ENCODE data around the gene HIVEP1.

The HIVEP1 gene

GRCh38 chr6:11976489-11976888 is 35.6 kb upstream of the HIVEP1 start:
- TF ChIP-seq CTCF (IDR thresholded peaks at IDR 0.05; ENCODE audit: low read depth, low read length, missing control alignments): no peak
- no peak overlapping the region for H3K4me3 ChIP-seq (ENCODE audit: low read depth, low read length)
- DNase-seq (ENCODE audit: low read depth): no peak

GRCh38 chr6:11977193-11977592 is 34.9 kb upstream of the HIVEP1 start:
- no peak for TF ChIP-seq CTCF (IDR thresholded peaks at IDR 0.05; ENCODE audit: low read depth, low read length, missing control alignments)
- DNase-seq (ENCODE audit: low read depth): no peak
- no peak overlapping the region for H3K4me3 ChIP-seq (ENCODE audit: low read depth, low read length)

- no peak for DNase-seq (ENCODE audit: low read depth)
- TF ChIP-seq CTCF (IDR thresholded peaks at IDR 0.05; ENCODE audit: low read depth, low read length, missing control alignments): no peak
- no peak overlapping the region for H3K4me3 ChIP-seq (ENCODE audit: low read depth, low read length)
Observed at GRCh38 chr6:11977738-11978137, 34.4 kb upstream of the HIVEP1 start.

- no peak for DNase-seq (ENCODE audit: low read depth)
- TF ChIP-seq CTCF (IDR thresholded peaks at IDR 0.05; ENCODE audit: low read depth, low read length, missing control alignments): no peak
- H3K4me3 ChIP-seq (ENCODE audit: low read depth, low read length): no peak overlapping the region
Observed at GRCh38 chr6:11978169-11978987, 33.7 kb upstream of the HIVEP1 start.

- no peak for DNase-seq (ENCODE audit: low read depth)
- TF ChIP-seq CTCF (IDR thresholded peaks at IDR 0.05; ENCODE audit: low read depth, low read length, missing control alignments): no peak
- H3K4me3 ChIP-seq (ENCODE audit: low read depth, low read length): no peak overlapping the region
Observed at GRCh38 chr6:11979866-11980265, 32.2 kb upstream of the HIVEP1 start.

- no peak overlapping the region for H3K4me3 ChIP-seq (ENCODE audit: low read depth, low read length)
- DNase-seq (ENCODE audit: low read depth): no peak
- no peak for TF ChIP-seq CTCF (IDR thresholded peaks at IDR 0.05; ENCODE audit: low read depth, low read length, missing control alignments)
Observed at GRCh38 chr6:11983306-11983705, 28.8 kb upstream of the HIVEP1 start.

- H3K4me3 ChIP-seq (ENCODE audit: low read depth, low read length): no peak overlapping the region
- no peak for TF ChIP-seq CTCF (IDR thresholded peaks at IDR 0.05; ENCODE audit: low read depth, low read length, missing control alignments)
- DNase-seq (ENCODE audit: low read depth): no peak
Observed at GRCh38 chr6:11987386-11987785, 24.7 kb upstream of the HIVEP1 start.
